K562 (cell line): ENCODE measurements around the gene CNGB1. TPM values are rescaled to one million over a fixed set of nuclear protein-coding genes. Genes with fewer than 3 reads are reported as not detected.

Source experiments
- ADNP ChIP-seq: fragments of 200-800 bp; sonication (Bioruptor generic); IDR thresholded peaks from 2 replicates; pipeline ENCODE4 v1.6.1; 2016; ENCODE audit warnings: missing genetic modification characterization, missing compliant biosample characterization
- BDP1 ChIP-seq: IDR thresholded peaks from 3 replicates; pipeline ENCODE4 v1.6.1; 2011; ENCODE audit not compliant: insufficient read length, insufficient read depth
- CCNT2 ChIP-seq: IDR thresholded peaks from 2 replicates; pipeline ENCODE4 v1.6.1; 2011; ENCODE audit warnings: borderline replicate concordance, low read depth, mild to moderate bottlenecking, moderate library complexity, mixed read lengths, low read length; ENCODE audit not compliant: insufficient read length; ENCODE audit errors: extremely low read depth
- MTA2 ChIP-seq: fragments of 450-650 bp; IDR thresholded peaks from 2 replicates; pipeline ENCODE4 v1.6.1; 2016; ENCODE audit warnings: low read depth
- MYNN ChIP-seq, 2 experiments: sonication (generic); formaldehyde crosslinking in 1 of 2; IDR thresholded peaks; 2 replicates each; pipeline versions ENCODE4 v1.5.0 to v1.6.1; 2016 to 2020; ENCODE audit warnings: antibody characterized with exemption in 1 of 2, missing genetic modification reagents in 1 of 2
- NEUROD1 ChIP-seq: fragments of 150-350 bp; IDR thresholded peaks from 2 replicates; pipeline ENCODE4 v1.6.1; 2014; ENCODE audit warnings: borderline replicate concordance, low read length, low read depth; ENCODE audit not compliant: partially characterized antibody
- NFRKB ChIP-seq: fragments of 450-650 bp; IDR thresholded peaks from 2 replicates; pipeline ENCODE4 v1.6.1; 2016; ENCODE audit warnings: low read depth
- PYGO2 ChIP-seq: fragments of 450-650 bp; IDR thresholded peaks from 2 replicates; pipeline ENCODE4 v1.6.1; 2016; ENCODE audit warnings: mild to moderate bottlenecking, missing genetic modification characterization, moderate library complexity, missing compliant biosample characterization
- RCOR1 ChIP-seq, 2 experiments: IDR thresholded peaks; 2 replicates each; pipeline ENCODE4 v1.6.1; 2012; ENCODE audit warnings: low read depth in 2 of 2, low read length in 2 of 2, borderline replicate concordance in 1 of 2, improper control_type of control experiment in 1 of 2
- SP2 ChIP-seq: IDR thresholded peaks from 2 replicates; pipeline ENCODE4 v1.6.1; 2011; ENCODE audit warnings: mild to moderate bottlenecking, low read depth, low read length, moderate library complexity; ENCODE audit not compliant: poor library complexity, severe bottlenecking; ENCODE audit errors: extremely low read depth
- TRIM24 ChIP-seq, 2 experiments: fragments of 450-650 bp; IDR thresholded peaks; 2 replicates each; pipeline ENCODE4 v1.6.1; 2016
- XRCC4 ChIP-seq: IDR thresholded peaks from one replicate; pipeline ENCODE4 v1.6.1; 2011; ENCODE audit not compliant: insufficient read depth, insufficient read length; ENCODE audit errors: extremely low read depth
- ZEB2 ChIP-seq: fragments of 450-650 bp; IDR thresholded peaks from 2 replicates; pipeline ENCODE4 v1.6.1; 2016
- ZNF175 ChIP-seq: fragments of 200-800 bp; sonication (Bioruptor generic); IDR thresholded peaks from 2 replicates; pipeline ENCODE4 v1.6.1; 2016; ENCODE audit warnings: low read depth, mild to moderate bottlenecking, missing genetic modification characterization, missing compliant biosample characterization
- ZNF274 ChIP-seq: IDR thresholded peaks from 2 replicates; pipeline ENCODE4 v1.6.1; 2011; ENCODE audit warnings: low read depth, mild to moderate bottlenecking, low read length, moderate library complexity, borderline replicate concordance
- ZNF57 ChIP-seq: fragments of 450-650 bp; formaldehyde crosslinking; IDR thresholded peaks from 2 replicates; pipeline ENCODE4 v1.4.0; 2020; ENCODE audit warnings: mild to moderate bottlenecking, moderate library complexity
- ZZZ3 ChIP-seq: fragments of 450-650 bp; IDR thresholded peaks from 2 replicates; pipeline ENCODE4 v1.6.1; 2016; ENCODE audit warnings: antibody characterized with exemption, mild to moderate bottlenecking, moderate library complexity
- polyA plus RNA-seq, 8 experiments: library from polyadenylated mRNA; depleted of rRNA in 4 of 8; stranded (reverse) in 5 of 8; unstranded in 3 of 8; fragments of >200 nt; fragmentation: Nextera tagmentation in 2 of 8; fragmentation: Illumina TruSeq in 1 of 8; extraction: Ambion mirVana in 2 of 8; extraction: Trizol in 1 of 8; gene quantifications; 2 replicates each; pipeline versions ENCODE4 v1.2.1 to v1.2.3, GENCODE V29; 2011 to 2014; ENCODE audit warnings: inconsistent platforms in 1 of 8, missing spikeins in 1 of 8
- total RNA-seq, 7 experiments: library from RNA; depleted of rRNA in 6 of 7; stranded (reverse); fragments of >200 nt in 6 of 7; fragmentation: Illumina TruSeq in 2 of 7; extraction: Trizol in 2 of 7; gene quantifications; 2 replicates each; pipeline versions ENCODE4 v1.2.1 to v1.2.3, GENCODE V29; 2011 to 2021; ENCODE audit warnings: low replicate concordance in 1 of 7
- TF ChIP-seq, protein P1 (sequence below): fragments of 450-650 bp; IDR thresholded peaks from 2 replicates; pipeline ENCODE4 v1.6.1; 2016; ENCODE audit warnings: low read depth, mild to moderate bottlenecking, moderate library complexity
- TF ChIP-seq, protein P2 (sequence below): fragments of 450-650 bp; IDR thresholded peaks from 2 replicates; pipeline ENCODE4 v1.6.1; 2017; ENCODE audit warnings: mild to moderate bottlenecking, moderate library complexity
- TF ChIP-seq, protein P3 (sequence below): fragments of 450-650 bp; conservative IDR thresholded peaks from 2 replicates; pipeline ENCODE4 v1.6.1; 2016; ENCODE audit warnings: missing genetic modification characterization, low read depth, mild to moderate bottlenecking, control low read depth, missing compliant biosample characterization
- TF ChIP-seq, protein P4 (sequence below): fragments of 200-400 bp; formaldehyde crosslinking; IDR thresholded peaks from 2 replicates; pipeline ENCODE4 v1.6.1; 2017; ENCODE audit warnings: mild to moderate bottlenecking, low read depth, low read length, moderate library complexity

CNGB1 gene
- total and polyA plus RNA-seq, 9 of the 15 experiments (the other 6 are each of a cell fraction or from before 2014, with no cell fraction given), result not detected

DNA sequence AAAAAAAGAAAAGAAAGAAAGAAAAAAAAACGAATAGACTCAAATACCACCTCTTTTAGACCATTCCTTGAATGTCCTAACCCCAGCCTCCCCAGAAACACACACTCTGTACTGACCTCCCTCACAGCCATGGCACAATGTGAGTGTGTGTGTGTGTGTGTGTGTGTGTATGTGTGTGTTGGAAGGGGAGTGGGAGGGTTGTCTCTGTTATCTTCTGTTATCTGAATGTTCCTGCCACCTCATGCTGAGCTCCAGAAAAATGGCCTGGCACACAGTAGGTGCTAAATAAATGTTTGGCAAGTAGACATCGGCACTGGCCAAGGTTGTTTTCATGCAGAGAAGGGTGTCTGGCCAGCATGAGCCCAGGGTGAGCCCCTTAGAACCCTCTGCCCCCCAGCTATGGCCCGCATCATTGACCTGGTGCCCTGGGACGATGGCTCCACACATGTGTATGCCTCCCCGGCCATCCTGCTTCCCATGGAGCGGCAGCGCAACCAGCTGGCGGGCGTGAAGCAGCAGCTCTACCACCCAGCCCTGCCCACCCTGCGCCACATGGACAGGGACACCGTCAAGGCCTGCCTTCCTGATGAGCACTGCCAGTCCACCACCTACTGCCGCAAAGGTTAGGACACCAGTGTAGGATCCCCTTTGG, 6.6 kb upstream of the CNGB1 start (continued):
- TF ChIP-seq ZNF175 (CRISPR knock-in tag), result no peak
- TF ChIP-seq, protein P1, sequence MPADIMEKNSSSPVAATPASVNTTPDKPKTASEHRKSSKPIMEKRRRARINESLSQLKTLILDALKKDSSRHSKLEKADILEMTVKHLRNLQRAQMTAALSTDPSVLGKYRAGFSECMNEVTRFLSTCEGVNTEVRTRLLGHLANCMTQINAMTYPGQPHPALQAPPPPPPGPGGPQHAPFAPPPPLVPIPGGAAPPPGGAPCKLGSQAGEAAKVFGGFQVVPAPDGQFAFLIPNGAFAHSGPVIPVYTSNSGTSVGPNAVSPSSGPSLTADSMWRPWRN, result no peak
- no peak for TF ChIP-seq ZZZ3
- TF ChIP-seq, protein P2, sequence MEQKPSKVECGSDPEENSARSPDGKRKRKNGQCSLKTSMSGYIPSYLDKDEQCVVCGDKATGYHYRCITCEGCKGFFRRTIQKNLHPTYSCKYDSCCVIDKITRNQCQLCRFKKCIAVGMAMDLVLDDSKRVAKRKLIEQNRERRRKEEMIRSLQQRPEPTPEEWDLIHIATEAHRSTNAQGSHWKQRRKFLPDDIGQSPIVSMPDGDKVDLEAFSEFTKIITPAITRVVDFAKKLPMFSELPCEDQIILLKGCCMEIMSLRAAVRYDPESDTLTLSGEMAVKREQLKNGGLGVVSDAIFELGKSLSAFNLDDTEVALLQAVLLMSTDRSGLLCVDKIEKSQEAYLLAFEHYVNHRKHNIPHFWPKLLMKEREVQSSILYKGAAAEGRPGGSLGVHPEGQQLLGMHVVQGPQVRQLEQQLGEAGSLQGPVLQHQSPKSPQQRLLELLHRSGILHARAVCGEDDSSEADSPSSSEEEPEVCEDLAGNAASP, result no peak
- TF ChIP-seq PYGO2 (tag), result peak; percentile 60; the same call in 1 of the 2 replicates
- no peak for TF ChIP-seq ZNF274
- 0 out of 2 replicates have a peak, but pooled peaks have one; percentile 6 for TF ChIP-seq MTA2
- TF ChIP-seq BDP1, result no peak
- TF ChIP-seq, protein P3, sequence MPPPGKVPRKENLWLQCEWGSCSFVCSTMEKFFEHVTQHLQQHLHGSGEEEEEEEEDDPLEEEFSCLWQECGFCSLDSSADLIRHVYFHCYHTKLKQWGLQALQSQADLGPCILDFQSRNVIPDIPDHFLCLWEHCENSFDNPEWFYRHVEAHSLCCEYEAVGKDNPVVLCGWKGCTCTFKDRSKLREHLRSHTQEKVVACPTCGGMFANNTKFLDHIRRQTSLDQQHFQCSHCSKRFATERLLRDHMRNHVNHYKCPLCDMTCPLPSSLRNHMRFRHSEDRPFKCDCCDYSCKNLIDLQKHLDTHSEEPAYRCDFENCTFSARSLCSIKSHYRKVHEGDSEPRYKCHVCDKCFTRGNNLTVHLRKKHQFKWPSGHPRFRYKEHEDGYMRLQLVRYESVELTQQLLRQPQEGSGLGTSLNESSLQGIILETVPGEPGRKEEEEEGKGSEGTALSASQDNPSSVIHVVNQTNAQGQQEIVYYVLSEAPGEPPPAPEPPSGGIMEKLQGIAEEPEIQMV (tag), result no peak
- TF ChIP-seq ZEB2, result no peak
- TF ChIP-seq ADNP (tag), result no peak
- no peak for TF ChIP-seq NEUROD1
- no peak for TF ChIP-seq ZNF57
- no peak; the same call in 1 of the 2 replicates for TF ChIP-seq MYNN (IDR thresholded peaks at IDR 0.05)
- no peak for TF ChIP-seq MYNN (CRISPR knock-in tag; IDR thresholded peaks at IDR 0.05)
- no peak for TF ChIP-seq CCNT2
- TF ChIP-seq, protein P4, sequence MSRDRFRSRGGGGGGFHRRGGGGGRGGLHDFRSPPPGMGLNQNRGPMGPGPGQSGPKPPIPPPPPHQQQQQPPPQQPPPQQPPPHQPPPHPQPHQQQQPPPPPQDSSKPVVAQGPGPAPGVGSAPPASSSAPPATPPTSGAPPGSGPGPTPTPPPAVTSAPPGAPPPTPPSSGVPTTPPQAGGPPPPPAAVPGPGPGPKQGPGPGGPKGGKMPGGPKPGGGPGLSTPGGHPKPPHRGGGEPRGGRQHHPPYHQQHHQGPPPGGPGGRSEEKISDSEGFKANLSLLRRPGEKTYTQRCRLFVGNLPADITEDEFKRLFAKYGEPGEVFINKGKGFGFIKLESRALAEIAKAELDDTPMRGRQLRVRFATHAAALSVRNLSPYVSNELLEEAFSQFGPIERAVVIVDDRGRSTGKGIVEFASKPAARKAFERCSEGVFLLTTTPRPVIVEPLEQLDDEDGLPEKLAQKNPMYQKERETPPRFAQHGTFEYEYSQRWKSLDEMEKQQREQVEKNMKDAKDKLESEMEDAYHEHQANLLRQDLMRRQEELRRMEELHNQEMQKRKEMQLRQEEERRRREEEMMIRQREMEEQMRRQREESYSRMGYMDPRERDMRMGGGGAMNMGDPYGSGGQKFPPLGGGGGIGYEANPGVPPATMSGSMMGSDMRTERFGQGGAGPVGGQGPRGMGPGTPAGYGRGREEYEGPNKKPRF, result no peak
- TF ChIP-seq NFRKB, result no peak
- no peak for TF ChIP-seq XRCC4
- no peak for TF ChIP-seq SP2
- 0 out of 4 replicates have a peak, but pooled peaks have one; percentile 30 to 42 for TF ChIP-seq TRIM24 (IDR thresholded peaks at IDR 0.05)
- peak in 1 of 2 experiments; percentile 44; a peak in 2 of 4 replicates for TF ChIP-seq RCOR1 (IDR thresholded peaks at IDR 0.05; ENCODE audit: borderline replicate concordance in 1 of 2, low read depth in 2 of 2, low read length in 2 of 2)
